ENCODE data around the gene MON1A. TPM values are rescaled to one million over a fixed set of nuclear protein-coding genes. Genes with fewer than 3 reads are reported as not detected.
"Not testable (repeated sequence)": the region's sequence is repeated elsewhere in the genome, so short reads cannot be mapped to it uniquely, and the experiment has no call there.

MON1A gene
- polyA plus RNA-seq, 4 donors = 15.9 to 48.1 (median 29.9) TPM

DNA sequence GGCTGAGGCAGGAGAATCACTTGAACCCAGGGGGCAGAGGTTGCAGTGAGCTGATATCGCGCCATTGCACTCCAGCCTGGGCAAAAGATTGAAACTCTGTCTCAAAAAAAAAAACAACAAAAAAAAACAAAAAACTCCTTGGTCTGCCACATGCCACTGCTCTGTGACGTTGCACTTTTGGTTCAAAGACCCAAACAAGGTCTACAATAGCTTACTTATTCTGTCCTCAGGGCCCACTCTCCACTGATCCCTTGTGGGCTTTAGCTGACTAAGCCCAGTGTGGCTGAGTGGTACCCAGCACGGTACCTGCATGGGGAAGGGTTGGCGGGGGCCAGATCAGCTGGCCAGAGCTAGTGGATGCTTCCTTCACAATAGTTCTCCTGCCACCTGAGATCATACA lies 1.8 kb downstream of the MON1A start:
- FAIRE-seq (no peak), DNase-seq (no peak)
- Histone ChIP-seq H3K4me1 (ENCODE audit: control insufficient read depth in 3 of 3, insufficient read depth in 2 of 3, low read depth in 1 of 3, low read length in 2 of 3) (peaks cover 0 to 62% (median 7%) of the 10 kb centered on the region in 3 donors), H3K36me3 (ENCODE audit: control insufficient read depth in 3 of 3, insufficient read depth in 2 of 3, low read depth in 1 of 3, low read length in 3 of 3) (peaks cover 0 to 22% (median 0%) of the 10 kb centered on the region in 3 donors), H3K27ac (ENCODE audit: low read depth in 1 of 3, low read length in 2 of 3) (peak overlapping the region; percentile 72 to 90 (median 81)), H3K4me3 (ENCODE audit: low read depth in 1 of 3, low read length in 3 of 3) (no peak overlapping the region), H3K9me3 (ENCODE audit: control insufficient read depth in 2 of 2, insufficient read depth in 1 of 2, low read depth in 1 of 2, low read length in 1 of 2) (no peaks in the 10 kb centered on the region), H3K27me3 (ENCODE audit: control insufficient read depth in 3 of 3, insufficient read depth in 3 of 3, low read length in 3 of 3) (no peaks in the 10 kb centered on the region)
- 70 to 85% (median 77%) methylated on average over 5 of the region's 5 CpGs for WGBS, 3 donors

DNA sequence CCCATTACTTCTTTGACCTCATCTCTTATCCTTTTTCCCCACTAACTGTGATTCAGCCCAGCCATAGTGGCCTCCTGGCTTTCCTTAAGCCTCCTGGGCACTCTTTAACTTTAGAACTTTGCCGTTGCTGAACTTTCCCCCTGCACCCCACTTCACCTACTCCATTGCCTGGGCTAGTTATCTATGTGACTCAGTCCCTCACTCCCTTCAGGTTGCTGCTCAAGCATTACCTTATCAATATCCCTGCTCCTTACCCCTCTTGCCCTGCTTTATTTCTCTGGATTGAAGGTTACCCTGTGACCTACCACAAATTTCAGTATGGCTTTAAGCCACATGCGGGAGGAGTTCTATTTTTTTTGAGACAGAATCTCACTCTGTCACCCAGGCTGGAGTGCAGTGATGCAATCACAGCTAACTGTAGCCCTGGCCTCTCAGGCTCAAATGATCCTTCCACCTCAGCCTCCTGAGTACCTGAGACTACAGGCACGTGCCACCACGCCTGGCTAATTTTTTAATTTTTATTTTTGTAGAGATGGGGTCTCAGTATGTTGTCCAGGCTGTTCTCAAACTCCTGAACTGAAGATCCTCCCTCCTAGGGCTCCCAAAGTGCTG lies 3.4 kb downstream of the MON1A start:
- DNase-seq (peak; percentile 84 to 93), FAIRE-seq (no peak)
- peak overlapping the region; percentile 80 to 82 (median 81) for H3K27ac ChIP-seq (ENCODE audit: low read depth in 1 of 3, low read length in 2 of 3)

DNA sequence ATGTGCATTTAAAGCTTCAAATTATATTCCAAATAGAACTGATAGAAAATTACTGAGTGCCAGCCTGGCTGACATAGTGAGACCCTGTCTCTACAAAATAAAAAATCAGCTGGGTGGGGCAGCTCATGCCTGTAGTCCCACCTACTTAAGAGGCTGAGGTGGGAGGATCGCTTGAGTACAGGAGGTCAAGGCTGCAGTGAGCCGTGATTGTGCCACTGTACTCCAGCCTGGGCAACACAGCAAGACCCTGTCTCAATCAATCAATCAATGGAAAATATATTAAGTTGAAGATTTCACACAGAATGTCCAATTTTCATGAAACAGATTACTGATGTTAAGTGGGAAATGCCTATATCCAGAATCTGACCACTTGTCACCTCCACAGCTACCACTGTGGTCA lies 4.1 kb downstream of the MON1A start:
- no peaks in the 10 kb centered on the region for H3K27me3 ChIP-seq (ENCODE audit: control insufficient read depth in 3 of 3, insufficient read depth in 3 of 3, low read length in 3 of 3)
- no peaks in the 10 kb centered on the region for H3K9me3 ChIP-seq (ENCODE audit: control insufficient read depth in 2 of 2, insufficient read depth in 1 of 2, low read depth in 1 of 2, low read length in 1 of 2)
- peaks cover 0 to 48% (median 7%) of the 10 kb centered on the region in 3 donors for H3K4me1 ChIP-seq (ENCODE audit: control insufficient read depth in 3 of 3, insufficient read depth in 2 of 3, low read depth in 1 of 3, low read length in 2 of 3)
- no peak for FAIRE-seq
- WGBS, 3 donors = 43 to 80% (median 58%) methylated on average over 2 of the region's 2 CpGs
- no peak for DNase-seq
- no peak overlapping the region for H3K4me3 ChIP-seq (ENCODE audit: low read depth in 1 of 3, low read length in 3 of 3)
- peaks cover 0 to 35% (median 0%) of the 10 kb centered on the region in 3 donors for H3K36me3 ChIP-seq (ENCODE audit: control insufficient read depth in 3 of 3, insufficient read depth in 2 of 3, low read depth in 1 of 3, low read length in 3 of 3)
- peak overlapping the region; percentile 80 to 82 (median 81) for H3K27ac ChIP-seq (ENCODE audit: low read depth in 1 of 3, low read length in 2 of 3)

More for the DNA sequence above, 3.4 kb downstream of the MON1A start:
- Histone ChIP-seq H3K4me3 (ENCODE audit: low read depth in 1 of 3, low read length in 3 of 3) (no peak overlapping the region), H3K36me3 (ENCODE audit: control insufficient read depth in 3 of 3, insufficient read depth in 2 of 3, low read depth in 1 of 3, low read length in 3 of 3) (peaks cover 0 to 31% (median 0%) of the 10 kb centered on the region in 3 donors), H3K27me3 (ENCODE audit: control insufficient read depth in 3 of 3, insufficient read depth in 3 of 3, low read length in 3 of 3) (no peaks in the 10 kb centered on the region), H3K4me1 (ENCODE audit: control insufficient read depth in 3 of 3, insufficient read depth in 2 of 3, low read depth in 1 of 3, low read length in 2 of 3) (peaks cover 0 to 55% (median 7%) of the 10 kb centered on the region in 3 donors), H3K9me3 (ENCODE audit: control insufficient read depth in 2 of 2, insufficient read depth in 1 of 2, low read depth in 1 of 2, low read length in 1 of 2) (no peaks in the 10 kb centered on the region)
- WGBS, 3 donors = 19 to 69% (median 49%) methylated on average over 4 of the region's 4 CpGs

DNA sequence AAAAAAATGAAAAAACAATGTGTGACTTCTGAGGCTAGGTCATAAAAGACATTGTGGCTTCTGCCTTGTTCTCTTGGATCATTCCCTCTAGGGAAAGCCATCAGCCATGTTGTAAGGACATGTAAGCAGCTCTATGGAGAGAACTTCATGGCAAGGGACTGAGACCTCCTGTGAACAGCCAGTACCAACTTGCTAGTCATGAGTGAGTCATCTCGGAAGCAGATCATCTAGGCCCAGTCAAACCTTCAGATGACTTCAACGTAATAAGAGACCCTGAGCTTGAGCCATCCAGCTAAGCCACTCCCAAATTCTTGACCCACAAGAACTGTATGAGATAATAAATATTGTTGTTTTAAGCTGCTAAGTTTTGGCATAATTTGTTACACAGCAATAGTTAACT lies 4.9 kb downstream of the MON1A start:
- FAIRE-seq (no peak), DNase-seq (no peak)
- 52 to 81% (median 76%) methylated on average over 2 of the region's 2 CpGs for WGBS, 3 donors
- no peak overlapping the region for H3K27ac ChIP-seq (ENCODE audit: low read depth in 1 of 3, low read length in 2 of 3)
- H3K4me3 ChIP-seq (ENCODE audit: low read depth in 1 of 3, low read length in 3 of 3) = no peak overlapping the region
- no peaks in the 10 kb centered on the region for H3K9me3 ChIP-seq (ENCODE audit: control insufficient read depth in 2 of 2, insufficient read depth in 1 of 2, low read depth in 1 of 2, low read length in 1 of 2)
- H3K36me3 ChIP-seq (ENCODE audit: control insufficient read depth in 3 of 3, insufficient read depth in 2 of 3, low read depth in 1 of 3, low read length in 3 of 3) = peaks cover 0 to 35% (median 0%) of the 10 kb centered on the region in 3 donors
- no peaks in the 10 kb centered on the region for H3K27me3 ChIP-seq (ENCODE audit: control insufficient read depth in 3 of 3, insufficient read depth in 3 of 3, low read length in 3 of 3)
- peaks cover 0 to 41% (median 7%) of the 10 kb centered on the region in 3 donors for H3K4me1 ChIP-seq (ENCODE audit: control insufficient read depth in 3 of 3, insufficient read depth in 2 of 3, low read depth in 1 of 3, low read length in 2 of 3)

DNA sequence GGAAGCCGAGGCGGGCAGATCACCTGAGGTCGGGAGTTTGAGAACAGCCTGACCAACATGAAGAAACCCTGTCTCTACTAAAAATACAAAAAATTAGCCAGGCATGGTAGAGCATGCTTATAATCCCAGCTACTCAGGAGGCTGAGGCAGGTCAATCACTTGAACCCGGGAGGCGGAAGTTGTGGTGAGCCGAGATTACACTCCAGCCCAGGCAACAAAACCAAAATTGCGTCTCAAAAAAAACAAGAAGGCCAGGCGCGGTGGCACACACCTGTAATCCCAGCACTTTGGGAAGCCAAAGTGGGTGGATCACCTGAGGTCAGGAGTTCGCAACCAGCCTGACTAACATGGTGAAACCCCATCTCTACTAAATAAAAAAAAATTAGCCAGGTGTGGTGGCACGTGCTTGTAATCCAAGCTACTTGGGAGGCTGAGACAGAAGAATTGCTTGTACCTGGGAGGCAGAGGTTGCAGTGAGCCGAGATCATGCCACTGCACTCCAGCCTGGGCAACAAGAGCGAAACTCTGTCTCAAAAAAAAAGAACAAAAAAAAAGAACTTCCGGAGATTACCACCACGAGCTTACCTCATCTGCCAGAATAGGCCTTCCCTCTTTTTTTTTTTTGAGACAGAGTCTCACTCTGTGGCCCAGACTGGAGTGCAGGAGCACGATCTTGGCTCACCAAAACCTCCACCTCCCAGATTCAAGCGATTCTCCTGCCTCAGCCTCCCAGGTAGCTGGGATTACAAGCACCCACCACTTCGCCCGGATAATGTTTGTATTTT lies 11.6 kb downstream of the MON1A start:
- 91 to 96% (median 94%) methylated on average over 19 of the region's 19 CpGs for WGBS, 3 donors
- not testable (repeated sequence) for H3K4me1 ChIP-seq (ENCODE audit: control insufficient read depth in 3 of 3, insufficient read depth in 2 of 3, low read depth in 1 of 3, low read length in 2 of 3); H3K27ac ChIP-seq (ENCODE audit: low read depth in 1 of 3, low read length in 2 of 3); FAIRE-seq; DNase-seq; H3K4me3 ChIP-seq (ENCODE audit: low read depth in 1 of 3, low read length in 3 of 3); H3K9me3 ChIP-seq (ENCODE audit: control insufficient read depth in 2 of 2, insufficient read depth in 1 of 2, low read depth in 1 of 2, low read length in 1 of 2); H3K27me3 ChIP-seq (ENCODE audit: control insufficient read depth in 3 of 3, insufficient read depth in 3 of 3, low read length in 3 of 3)
- H3K36me3 ChIP-seq (ENCODE audit: control insufficient read depth in 3 of 3, insufficient read depth in 2 of 3, low read depth in 1 of 3, low read length in 3 of 3) = peaks cover 0 to 43% (median 2%) of the 10 kb centered on the region in 3 donors

DNA sequence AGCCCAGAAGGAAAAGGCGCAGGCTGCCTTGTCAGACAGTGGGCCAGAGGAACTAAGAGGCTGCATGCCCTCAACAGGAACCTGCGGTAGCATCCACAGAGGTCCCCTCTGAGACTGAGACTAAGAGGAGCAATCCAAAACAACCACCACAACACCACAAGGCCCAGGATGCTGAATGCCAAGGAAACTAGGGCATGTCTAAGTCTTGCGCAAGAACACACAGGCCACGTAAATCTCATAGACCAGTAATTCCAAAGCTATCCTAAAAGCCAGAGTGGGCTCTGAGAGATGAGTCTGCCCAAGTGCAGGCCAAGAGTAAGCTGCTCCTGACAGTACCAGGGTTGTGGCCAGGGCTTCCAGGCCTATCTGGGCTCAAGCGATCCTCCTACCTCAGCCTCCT lies 12.9 kb downstream of the MON1A start:
- peaks cover 0 to 3% (median 0%) of the 10 kb centered on the region in 3 donors for H3K4me1 ChIP-seq (ENCODE audit: control insufficient read depth in 3 of 3, insufficient read depth in 2 of 3, low read depth in 1 of 3, low read length in 2 of 3)
- no peak overlapping the region for H3K4me3 ChIP-seq (ENCODE audit: low read depth in 1 of 3, low read length in 3 of 3)
- no peak overlapping the region for H3K27ac ChIP-seq (ENCODE audit: low read depth in 1 of 3, low read length in 2 of 3)
- H3K27me3 ChIP-seq (ENCODE audit: control insufficient read depth in 3 of 3, insufficient read depth in 3 of 3, low read length in 3 of 3) = no peaks in the 10 kb centered on the region
- no peaks in the 10 kb centered on the region for H3K9me3 ChIP-seq (ENCODE audit: control insufficient read depth in 2 of 2, insufficient read depth in 1 of 2, low read depth in 1 of 2, low read length in 1 of 2)
- FAIRE-seq (no peak), DNase-seq (no peak)
- peaks cover 2 to 49% (median 4%) of the 10 kb centered on the region in 3 donors for H3K36me3 ChIP-seq (ENCODE audit: control insufficient read depth in 3 of 3, insufficient read depth in 2 of 3, low read depth in 1 of 3, low read length in 3 of 3)
- 90 to 96% (median 95%) methylated on average over 5 of the region's 5 CpGs for WGBS, 3 donors

DNA sequence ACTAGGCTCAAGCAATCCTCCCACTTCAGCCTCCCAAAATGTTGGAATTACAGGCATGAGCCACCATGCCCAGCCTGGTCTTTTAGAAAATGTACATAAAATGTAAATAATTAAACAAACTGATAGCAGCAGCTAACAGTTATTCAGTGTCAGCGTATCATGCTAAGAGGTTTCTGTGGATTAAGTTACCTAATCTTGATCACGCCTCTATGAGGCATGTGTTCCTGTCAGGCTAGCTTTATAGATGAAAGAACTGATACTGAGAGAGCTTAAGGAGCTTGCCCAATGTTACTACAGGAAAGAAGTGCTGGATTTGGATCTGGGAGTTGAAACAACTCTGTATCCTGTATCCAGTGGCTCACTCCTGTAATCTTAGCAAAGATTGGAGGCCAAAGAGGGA lies 14.7 kb downstream of the MON1A start:
- Histone ChIP-seq H3K4me1 (ENCODE audit: control insufficient read depth in 3 of 3, insufficient read depth in 2 of 3, low read depth in 1 of 3, low read length in 2 of 3) (peaks cover 0 to 3% (median 0%) of the 10 kb centered on the region in 3 donors), H3K27me3 (ENCODE audit: control insufficient read depth in 3 of 3, insufficient read depth in 3 of 3, low read length in 3 of 3) (no peaks in the 10 kb centered on the region), H3K27ac (ENCODE audit: low read depth in 1 of 3, low read length in 2 of 3) (no peak overlapping the region), H3K36me3 (ENCODE audit: control insufficient read depth in 3 of 3, insufficient read depth in 2 of 3, low read depth in 1 of 3, low read length in 3 of 3) (peaks cover 6 to 59% (median 11%) of the 10 kb centered on the region in 3 donors), H3K9me3 (ENCODE audit: control insufficient read depth in 2 of 2, insufficient read depth in 1 of 2, low read depth in 1 of 2, low read length in 1 of 2) (no peaks in the 10 kb centered on the region), H3K4me3 (ENCODE audit: low read depth in 1 of 3, low read length in 3 of 3) (no peak overlapping the region)
- DNase-seq = peak in 1 of 2 donors; percentile 66
- WGBS, 3 donors = 20 to 64% (median 42%) methylated on average over 2 of the region's 2 CpGs
- no peak for FAIRE-seq

DNA sequence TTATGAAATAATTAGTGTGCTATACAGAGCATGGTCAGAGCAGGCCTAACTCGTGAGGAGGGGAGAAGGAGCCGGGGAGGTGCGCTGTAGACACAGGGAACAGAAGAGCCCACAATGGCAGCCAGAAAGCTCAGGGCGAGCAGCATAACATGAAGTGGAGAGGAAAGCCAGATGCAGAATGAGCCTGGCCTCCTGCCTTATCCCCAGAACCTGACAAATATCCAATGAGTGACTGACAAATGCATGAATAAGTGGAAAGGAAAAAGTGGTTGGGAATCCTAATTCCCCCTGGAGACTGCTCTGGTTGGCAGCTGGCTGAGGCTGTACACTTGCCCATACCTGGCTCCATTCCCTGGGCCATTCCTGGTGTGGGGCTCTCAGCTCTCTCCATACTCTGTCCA lies 16.7 kb downstream of the MON1A start:
- 91 to 96% (median 95%) methylated on average over 4 of the region's 4 CpGs for WGBS, 3 donors
- no peak overlapping the region for H3K4me3 ChIP-seq (ENCODE audit: low read depth in 1 of 3, low read length in 3 of 3)
- no peaks in the 10 kb centered on the region for H3K27me3 ChIP-seq (ENCODE audit: control insufficient read depth in 3 of 3, insufficient read depth in 3 of 3, low read length in 3 of 3)
- peaks cover 8 to 74% (median 15%) of the 10 kb centered on the region in 3 donors for H3K36me3 ChIP-seq (ENCODE audit: control insufficient read depth in 3 of 3, insufficient read depth in 2 of 3, low read depth in 1 of 3, low read length in 3 of 3)
- FAIRE-seq (no peak), DNase-seq (no peak)
- H3K27ac ChIP-seq (ENCODE audit: low read depth in 1 of 3, low read length in 2 of 3) = no peak overlapping the region
- peaks cover 0 to 16% (median 3%) of the 10 kb centered on the region in 3 donors for H3K4me1 ChIP-seq (ENCODE audit: control insufficient read depth in 3 of 3, insufficient read depth in 2 of 3, low read depth in 1 of 3, low read length in 2 of 3)
- H3K9me3 ChIP-seq (ENCODE audit: control insufficient read depth in 2 of 2, insufficient read depth in 1 of 2, low read depth in 1 of 2, low read length in 1 of 2) = no peaks in the 10 kb centered on the region

All from small intestine (tissue), 7 donors.